Measurements from ENCODE around the gene ALG6.

ALG6 gene

DNA sequence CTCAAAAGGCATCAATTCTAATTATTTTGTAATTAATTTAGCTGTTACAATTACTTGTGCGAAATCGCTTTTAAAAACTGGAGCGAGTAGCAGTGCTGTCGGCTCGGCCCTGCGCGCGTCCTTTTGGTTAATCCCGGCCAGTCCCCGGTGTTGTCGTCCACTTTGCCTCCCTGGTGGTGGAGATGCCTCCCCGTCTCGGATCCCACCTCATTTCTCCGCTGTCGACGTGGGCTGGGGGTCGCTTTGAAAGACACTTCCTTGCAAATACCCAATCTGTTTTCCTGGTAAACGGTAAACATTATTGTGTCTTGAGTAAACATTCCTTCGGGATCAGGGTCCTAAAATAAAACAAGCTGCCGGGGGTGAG lies 41.3 kb upstream of the ALG6 start:
- FAIRE-seq (no peak), DNase-seq (ENCODE audit: insufficient read length, low spot score) (no peak)
- TF ChIP-seq, protein P1, sequence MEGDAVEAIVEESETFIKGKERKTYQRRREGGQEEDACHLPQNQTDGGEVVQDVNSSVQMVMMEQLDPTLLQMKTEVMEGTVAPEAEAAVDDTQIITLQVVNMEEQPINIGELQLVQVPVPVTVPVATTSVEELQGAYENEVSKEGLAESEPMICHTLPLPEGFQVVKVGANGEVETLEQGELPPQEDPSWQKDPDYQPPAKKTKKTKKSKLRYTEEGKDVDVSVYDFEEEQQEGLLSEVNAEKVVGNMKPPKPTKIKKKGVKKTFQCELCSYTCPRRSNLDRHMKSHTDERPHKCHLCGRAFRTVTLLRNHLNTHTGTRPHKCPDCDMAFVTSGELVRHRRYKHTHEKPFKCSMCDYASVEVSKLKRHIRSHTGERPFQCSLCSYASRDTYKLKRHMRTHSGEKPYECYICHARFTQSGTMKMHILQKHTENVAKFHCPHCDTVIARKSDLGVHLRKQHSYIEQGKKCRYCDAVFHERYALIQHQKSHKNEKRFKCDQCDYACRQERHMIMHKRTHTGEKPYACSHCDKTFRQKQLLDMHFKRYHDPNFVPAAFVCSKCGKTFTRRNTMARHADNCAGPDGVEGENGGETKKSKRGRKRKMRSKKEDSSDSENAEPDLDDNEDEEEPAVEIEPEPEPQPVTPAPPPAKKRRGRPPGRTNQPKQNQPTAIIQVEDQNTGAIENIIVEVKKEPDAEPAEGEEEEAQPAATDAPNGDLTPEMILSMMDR (IDR thresholded peaks at IDR 0.05; ENCODE audit: insufficient read depth, missing control alignments): no peak

DNA sequence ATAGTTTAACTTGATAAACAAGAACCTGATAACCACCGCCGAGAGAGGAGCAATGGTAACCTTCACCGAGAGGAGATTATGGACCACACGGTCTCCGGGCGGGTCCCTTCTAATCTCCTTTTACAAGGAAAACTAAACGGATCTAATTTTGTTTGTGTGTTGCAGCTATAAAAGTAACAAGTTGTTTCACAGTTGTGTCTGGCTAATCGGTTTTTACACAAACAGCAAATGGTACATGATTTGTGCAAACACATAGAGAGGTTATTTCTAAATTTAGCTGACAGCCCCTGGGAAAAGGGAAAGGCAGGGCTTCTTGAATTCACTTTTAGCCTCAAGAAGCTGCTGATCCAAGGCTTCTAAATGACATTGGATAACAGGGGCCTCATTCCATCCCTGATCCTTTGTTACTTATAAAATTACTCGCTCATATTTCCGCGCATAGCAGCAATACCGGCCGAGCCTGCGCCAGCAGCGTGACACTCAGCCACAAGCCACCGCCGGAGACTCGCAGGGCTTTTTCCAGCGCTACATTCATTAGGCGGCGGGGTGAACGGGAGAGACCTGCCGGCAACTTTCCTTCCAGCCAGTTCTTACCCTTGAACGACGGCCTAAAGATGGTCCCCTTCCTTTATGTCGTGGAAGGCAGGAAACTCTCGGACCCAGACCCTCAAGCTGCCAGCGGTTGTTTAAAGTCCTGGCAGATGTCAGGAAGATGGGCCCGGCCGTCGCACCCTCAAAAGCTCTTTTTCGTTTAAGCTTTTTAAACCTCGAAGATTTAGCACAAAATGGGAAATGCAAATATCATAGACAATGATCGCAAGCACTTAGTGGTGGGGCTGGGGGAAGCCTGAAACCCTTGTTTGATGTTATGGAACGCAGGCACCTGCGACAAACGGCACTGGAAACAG lies 40.7 kb upstream of the ALG6 start:
- FAIRE-seq (no peak), DNase-seq (ENCODE audit: insufficient read length, low spot score) (no peak)
- TF ChIP-seq, protein P1 (IDR thresholded peaks at IDR 0.05; ENCODE audit: insufficient read depth, missing control alignments): no peak

DNA sequence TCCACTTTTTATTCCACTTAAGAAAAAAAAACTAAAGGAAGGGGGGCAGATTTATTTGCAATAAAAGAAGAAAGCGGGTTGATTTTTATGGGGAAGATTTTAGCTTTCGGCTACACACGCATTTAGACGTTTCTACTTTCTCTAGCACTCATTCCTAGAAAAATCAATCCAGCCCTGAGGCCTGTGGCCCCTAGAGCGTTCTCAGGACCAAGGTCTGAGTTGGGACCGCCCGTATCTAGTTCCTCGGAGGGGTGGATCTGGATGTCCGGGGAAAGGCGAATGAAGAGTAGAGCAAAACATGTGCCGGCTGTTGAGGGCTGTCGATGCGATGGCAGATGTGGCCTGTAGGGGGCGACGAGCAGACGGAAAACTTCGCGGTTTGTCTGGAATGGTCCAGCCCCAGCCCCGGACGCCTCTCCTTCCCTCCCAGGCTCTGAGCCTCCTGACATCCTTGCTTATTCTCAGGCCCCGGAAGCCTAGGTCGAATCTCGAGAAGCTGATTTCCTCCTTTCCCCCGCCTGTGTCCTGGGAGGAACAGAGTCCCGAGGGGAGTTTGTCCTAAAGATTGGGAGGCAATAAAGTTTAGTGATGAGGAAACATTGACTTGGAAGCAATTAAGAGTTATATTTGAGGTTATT lies 39.9 kb upstream of the ALG6 start:
- FAIRE-seq: no peak
- TF ChIP-seq, protein P1 (IDR thresholded peaks at IDR 0.05; ENCODE audit: insufficient read depth, missing control alignments): peak; percentile 85
- DNase-seq (ENCODE audit: insufficient read length, low spot score): no peak

DNA sequence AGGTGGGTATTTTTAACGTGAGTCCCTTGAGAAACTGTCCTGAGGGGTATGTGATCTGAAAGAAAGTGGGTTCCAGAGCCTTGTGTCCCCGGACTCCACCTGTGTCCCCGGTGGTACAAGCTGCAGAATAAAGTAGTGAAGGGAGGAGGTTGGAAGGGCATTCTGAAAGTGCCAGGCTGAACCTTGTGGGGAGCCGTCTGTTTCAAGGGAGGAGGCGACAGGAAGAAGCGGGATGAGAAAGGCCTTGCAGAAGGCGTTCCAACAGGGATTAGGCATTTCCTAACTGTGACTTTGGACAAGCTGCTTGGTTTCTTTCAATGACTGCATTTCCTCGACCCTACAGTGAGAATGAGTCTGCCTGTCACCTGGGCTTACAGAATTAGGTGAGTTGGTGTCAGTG lies 39.3 kb upstream of the ALG6 start:
- no peak for FAIRE-seq
- DNase-seq (ENCODE audit: insufficient read length, low spot score): no peak
- TF ChIP-seq, protein P1 (IDR thresholded peaks at IDR 0.05; ENCODE audit: insufficient read depth, missing control alignments): no peak

DNA sequence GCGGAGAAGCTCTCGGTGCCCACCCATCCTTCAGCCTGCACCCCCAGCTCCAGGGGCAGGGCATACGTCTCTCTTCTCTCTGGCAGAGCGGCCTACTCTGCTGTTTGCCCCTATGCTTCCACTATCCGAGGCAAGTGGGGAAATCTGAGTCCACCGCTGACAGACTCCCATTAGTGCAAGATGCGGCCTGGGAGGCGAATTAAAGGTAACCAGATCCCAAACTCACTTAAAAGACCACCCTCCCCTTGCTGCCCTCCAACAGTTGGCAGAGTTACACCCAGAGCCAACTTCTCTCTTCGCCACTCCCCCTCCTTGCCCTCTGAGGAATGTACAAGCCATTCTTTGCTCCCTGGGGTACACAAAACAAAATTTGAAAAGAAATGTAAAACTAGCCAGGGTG lies 38.6 kb upstream of the ALG6 start:
- DNase-seq (ENCODE audit: insufficient read length, low spot score) (no peak), FAIRE-seq (no peak)
- TF ChIP-seq, protein P1 (IDR thresholded peaks at IDR 0.05; ENCODE audit: insufficient read depth, missing control alignments): no peak

DNA sequence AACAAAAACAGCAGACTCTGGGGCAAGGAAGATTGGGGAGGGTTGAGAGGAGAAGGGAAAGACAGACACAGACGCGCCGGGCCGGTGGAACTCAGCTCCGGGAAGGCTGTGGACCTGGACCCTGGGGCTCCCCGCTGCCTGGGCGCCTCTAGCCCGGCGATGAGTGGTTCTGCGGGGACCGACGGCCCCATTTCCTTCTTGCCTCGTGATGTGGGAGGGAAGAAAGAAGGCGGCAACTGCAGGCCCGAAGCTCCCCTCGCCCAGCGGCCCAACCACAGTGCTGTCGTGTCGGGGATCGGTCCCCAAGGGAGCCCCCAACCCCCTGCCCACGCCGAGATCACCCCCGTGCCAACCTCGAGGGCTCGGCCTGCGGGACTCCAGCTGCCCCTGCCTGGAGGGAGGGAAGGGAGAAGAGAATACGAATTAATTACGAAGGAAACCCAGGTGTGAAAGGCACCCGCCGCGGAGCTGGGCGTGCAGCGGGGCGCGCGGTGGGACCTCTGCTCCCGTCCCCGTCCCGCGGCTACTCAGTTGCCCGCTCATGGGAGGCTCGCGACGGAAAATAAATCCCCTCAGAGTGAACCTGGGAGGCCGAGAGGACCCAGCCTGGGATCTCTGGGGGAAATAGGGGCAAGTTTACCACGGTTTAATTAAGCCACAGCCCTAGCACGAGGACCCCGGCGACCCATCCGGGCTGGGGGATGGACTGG lies 37.7 kb upstream of the ALG6 start:
- DNase-seq (ENCODE audit: insufficient read length, low spot score) (no peak), FAIRE-seq (no peak)
- TF ChIP-seq, protein P1 (IDR thresholded peaks at IDR 0.05; ENCODE audit: insufficient read depth, missing control alignments): no peak

Data from D721Med (cell line).